HL-60/S4 treated with phorbol 12-myristate 13-acetate at 8.2 ng/mL for 4 days and 3 days (cell line): Measurements from ENCODE around the gene NUP98.
"Not testable (repeated sequence)": the region's sequence is repeated elsewhere in the genome, so short reads cannot be mapped to it uniquely, and the experiment has no call there.

Experiments
- in situ Hi-C: fragments of 300-500 bp; cut with MboI; formaldehyde crosslinking; loops from 2 replicates; pipeline ENCODE4 v1.15.0; 2022; ENCODE audit warnings: low sequenced_read_pairs

Gene NUP98

DNA sequence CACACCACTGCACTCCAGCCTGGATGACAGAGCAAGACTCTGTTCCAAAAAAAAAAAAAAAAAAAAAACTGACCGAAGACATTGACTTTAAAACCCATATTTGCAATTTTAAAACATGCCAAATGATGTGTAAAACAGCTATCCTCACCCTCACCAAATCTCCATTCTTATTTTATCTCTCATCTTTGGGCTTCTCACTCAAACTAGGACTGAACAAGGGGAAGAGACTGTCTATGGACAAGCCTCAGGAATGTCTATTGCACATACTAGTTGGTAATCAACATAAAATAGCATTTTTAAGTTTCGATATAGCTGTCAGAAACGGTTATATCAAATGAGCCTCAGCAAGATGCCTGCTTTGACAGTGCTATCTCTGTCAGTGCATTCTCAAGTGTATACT lies 118.3 kb downstream of the NUP98 start:
- in situ Hi-C loops = no loop called here

DNA sequence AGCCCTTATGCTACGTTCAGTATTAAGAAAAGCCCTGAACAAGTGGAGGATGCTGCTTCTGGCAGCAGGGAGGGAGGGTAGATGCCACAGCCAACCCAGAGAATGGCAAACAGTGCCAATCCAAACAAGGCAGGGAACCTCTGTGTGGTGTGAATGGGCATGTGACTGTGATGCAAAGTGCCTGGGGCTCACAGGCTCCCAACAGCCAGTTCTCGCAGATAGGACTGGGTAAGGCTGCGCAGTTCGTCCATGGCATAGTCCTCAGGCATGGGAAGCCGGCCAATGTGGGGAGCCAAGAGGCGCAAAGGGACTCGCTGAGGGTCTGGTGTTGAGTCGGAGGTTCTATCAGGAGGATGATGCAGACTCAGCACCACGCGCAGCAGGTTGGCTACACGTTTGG lies 121.4 kb downstream of the NUP98 start:
- in situ Hi-C loops = no loop called here

DNA sequence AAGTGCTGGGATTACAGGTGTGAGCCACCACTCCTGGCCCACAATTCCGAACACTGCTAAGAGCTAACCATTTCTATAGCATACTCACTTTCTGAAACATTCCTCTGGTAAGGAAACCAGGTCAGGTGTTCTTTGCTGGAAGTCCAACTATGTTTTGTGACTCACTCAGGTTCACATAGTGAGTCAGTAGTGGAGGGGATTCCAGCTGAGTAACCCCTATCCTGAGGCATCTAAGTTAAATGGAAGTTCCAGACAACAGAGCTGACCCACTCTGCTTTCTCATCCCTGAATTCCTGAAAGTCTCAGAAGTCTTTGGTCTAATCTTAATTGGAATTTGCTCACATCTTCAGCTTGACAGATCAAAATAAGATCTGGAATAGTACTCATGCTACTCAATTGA lies 123.2 kb downstream of the NUP98 start:
- in situ Hi-C loops = no loop called here

DNA sequence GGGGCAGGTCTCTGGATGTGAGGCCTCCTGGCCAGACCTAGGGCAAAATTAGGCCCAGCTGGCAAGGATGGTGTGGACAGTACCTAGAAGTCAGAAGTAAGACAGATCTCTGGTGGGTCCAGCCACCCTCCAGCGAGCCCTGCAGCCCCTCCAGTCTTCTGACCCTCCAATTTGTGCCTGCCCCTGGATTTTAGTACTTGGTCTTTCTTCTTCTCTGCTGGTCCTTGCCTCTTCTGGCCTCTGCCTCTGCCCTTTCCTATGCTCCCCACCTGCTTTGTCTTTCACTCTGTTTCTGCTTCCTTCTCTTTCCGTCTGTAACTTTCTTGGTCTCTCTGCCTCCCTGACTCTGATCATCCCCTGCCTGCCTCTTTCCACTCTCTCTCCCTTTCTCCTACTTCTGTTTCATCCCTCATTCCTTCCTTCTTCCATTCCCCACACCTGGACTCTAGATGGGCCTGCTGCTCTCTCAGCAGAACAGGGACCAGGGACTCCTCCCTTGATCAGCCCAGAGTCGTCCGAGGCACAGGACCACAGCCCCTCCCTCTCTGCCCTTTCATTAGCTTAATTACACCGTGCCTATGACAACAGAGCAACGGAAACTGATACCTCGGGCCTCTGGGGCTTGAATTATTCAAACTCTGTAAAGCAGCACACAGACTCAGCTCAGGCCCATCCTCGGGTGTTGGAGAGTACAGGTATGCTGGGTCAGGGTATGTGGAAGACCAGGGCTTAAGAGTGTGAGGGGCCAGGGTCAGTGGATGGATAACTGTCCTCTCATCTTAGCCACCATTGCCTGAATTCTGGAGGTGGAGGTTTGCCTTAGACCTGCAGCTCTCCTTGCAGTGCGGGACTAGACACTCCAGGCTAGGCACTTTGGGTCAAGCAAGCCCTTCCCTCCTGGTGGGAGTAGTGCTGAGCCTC lies 125.8 kb downstream of the NUP98 start, which contains the start of gene CHRNA10:
TSS of gene CHRNA10 (minus strand) at position 51 of the 921 bp plus-strand sequence. CDS start 72 bp downstream, outside the sequence.
- in situ Hi-C loops = no loop called here

- in situ Hi-C loops = no loop called here
Observed at GRCh38 chr11:3669742-3670183, 127.6 kb downstream of the NUP98 start.

DNA sequence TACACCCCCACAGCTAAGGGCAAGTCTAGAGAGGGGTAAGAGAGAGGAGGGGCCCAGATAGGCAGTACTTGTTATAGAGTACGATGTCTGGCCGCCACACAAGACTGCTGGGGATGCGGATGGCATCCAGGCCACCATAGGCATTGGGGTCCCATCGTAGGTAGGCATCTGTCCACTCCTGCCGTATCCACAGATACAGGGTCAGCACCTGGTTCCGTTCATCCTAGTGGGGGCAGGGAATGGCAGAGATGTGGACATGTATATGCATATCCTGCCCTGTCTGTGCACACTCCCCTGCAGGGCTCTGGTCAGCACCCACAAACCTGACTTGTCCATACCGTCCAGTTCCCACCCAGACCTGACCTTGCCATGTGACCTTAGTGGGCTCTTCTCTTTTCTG lies 128.2 kb downstream of the NUP98 start:
- in situ Hi-C loops = no loop called here

DNA sequence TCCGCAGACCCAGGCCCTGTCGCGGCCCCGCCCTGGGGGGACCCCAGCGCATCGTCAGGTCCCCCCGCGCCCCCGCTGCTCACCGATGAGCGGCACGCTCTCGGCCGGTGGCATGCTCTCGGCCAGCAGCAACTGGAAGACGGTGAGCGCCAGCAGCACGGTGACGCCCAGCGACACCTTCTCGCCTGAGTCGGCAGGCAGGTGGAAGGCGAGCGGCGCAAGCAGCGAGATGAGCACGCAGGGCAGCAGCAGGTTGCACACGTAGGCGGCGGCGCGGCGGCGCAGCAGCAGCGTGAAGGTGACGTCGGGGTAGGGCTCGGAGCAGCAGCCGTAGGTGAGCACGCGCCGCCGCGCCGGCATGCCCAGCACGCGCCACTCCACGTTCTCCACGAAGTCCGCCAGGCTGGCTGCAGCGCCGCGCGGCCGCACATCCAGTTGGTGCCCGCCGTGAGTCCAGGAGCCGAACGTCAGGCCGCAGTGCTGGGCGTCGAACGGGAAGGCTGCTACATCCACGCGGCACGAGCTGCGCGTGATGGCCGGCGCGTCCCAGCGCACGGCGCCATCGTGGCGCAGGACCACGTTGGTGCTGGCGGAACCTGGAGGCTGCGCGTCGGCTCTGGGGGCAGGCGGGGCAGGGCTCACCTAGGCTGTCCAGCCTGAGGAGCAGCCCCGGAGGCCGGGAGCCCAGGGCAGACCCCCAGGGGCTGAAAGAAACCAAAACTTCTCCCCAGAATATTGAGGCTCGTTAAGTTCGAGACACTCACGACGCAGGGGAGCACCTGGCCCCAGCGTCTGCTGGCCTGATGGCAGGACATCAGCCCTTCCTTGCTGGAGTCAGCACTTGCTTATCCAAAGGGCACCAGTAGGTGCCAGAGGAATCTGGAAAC lies 130.0 kb downstream of the NUP98 start:
- in situ Hi-C loops = no loop called here

GRCh38 chr11:3666023-3666530 lies 131.3 kb downstream of the NUP98 start:
- in situ Hi-C loops = no loop called here

- in situ Hi-C loops = no loop called here
Observed at GRCh38 chr11:3665336-3666022, 131.9 kb downstream of the NUP98 start.

GRCh38 chr11:3664032-3664630 lies 133.2 kb downstream of the NUP98 start:
- in situ Hi-C loops = no loop called here

- in situ Hi-C loops = no loop called here
Observed at GRCh38 chr11:3662856-3663255, 134.5 kb downstream of the NUP98 start.

GRCh38 chr11:3660960-3661359 lies 136.4 kb downstream of the NUP98 start:
- in situ Hi-C loops = no loop called here

DNA sequence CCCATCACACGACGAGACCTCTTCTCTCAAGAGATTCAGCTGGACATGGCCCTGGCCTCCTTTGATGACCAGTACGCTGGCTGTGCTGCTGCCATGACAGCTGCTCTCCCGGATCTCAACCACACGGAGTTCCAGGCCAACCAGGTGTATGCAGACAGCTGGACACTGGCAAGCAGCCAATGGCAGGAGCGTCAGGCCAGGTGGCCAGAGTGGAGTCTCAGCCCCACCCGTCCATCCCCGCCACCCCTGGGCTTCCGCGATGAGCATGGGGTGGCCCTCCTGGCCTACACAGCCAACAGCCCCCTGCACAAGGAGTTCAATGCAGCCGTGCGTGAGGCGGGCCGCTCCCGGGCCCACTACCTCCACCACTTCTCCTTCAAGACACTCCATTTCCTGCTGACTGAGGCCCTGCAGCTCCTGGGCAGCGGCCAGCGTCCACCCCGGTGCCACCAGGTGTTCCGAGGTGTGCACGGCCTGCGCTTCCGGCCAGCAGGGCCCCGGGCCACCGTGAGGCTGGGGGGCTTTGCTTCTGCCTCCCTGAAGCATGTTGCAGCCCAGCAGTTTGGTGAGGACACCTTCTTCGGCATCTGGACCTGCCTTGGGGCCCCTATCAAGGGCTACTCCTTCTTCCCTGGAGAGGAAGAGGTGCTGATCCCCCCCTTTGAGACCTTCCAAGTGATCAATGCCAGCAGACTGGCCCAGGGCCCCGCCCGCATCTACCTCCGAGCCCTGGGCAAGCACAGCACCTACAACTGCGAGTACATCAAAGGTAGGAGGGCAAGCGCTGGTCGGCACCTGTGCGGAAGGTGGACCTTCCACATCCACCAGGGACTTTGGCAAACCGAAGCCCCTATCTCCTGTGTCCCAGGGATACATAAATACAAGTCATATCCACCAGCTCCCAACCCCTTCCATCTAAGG lies 137.5 kb downstream of the NUP98 start:
- in situ Hi-C loops = no loop called here

DNA sequence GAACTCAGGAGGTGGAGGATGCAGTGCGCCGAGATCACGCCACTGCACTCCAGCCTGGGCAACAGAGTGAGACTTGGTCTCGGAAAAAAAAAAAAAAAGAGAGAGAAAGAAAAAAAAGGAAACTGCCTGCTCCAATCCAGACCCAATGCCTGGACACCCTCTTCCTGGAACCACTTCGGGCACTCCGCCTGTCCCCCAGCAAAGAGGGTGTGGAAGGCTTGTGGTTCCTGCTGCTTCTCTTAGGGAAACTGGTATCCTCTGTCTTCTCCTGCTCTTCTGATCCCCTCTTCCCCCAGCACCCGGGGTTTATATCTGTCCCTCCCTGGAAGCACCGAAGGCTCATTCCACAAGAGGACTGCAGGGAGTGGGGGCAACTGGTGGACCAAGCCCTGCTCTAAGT lies 139.1 kb downstream of the NUP98 start:
- in situ Hi-C loops = no loop called here

- in situ Hi-C loops = not testable (repeated sequence)
Observed at GRCh38 chr11:3657331-3657730, 140.0 kb downstream of the NUP98 start.

DNA sequence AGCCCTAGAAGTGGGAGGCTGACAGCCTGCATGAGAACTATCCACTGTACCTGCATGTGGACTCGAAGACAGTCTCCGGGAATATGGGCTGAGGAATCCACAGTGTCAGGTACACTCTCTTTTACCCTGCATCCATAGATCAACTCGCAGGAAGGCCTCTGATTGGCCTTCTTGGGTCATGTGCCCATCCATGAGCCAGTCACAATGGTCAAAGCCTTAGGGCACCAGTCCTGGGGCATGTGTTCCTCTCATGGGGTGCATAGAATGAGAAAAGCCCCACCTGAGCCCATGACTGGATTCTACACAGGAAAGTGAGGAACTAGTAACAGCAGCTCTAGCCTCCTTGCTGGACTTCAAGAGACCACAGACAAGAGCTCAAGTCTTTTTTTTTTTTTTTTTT lies 141.8 kb downstream of the NUP98 start:
- in situ Hi-C loops = no loop called here

DNA sequence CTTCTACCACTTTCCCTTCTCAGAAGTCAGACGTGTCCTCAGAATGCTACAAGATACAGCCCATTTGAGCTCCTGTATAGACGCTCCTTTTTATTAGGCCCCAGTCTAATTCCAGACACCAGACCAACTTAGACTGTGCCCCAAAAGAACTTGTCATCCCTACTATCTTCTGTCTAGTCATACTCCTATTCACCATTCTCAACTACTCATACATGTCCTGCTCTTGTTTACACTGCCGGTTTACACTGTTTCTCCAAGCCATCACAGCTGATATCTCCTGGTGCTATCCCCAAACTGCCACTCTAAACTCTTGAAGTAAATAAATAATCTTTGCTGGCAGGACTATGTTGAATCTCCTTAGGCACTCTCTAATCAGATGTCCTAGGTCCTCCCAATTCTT lies 144.8 kb downstream of the NUP98 start:
- in situ Hi-C loops = not testable (repeated sequence)

DNA sequence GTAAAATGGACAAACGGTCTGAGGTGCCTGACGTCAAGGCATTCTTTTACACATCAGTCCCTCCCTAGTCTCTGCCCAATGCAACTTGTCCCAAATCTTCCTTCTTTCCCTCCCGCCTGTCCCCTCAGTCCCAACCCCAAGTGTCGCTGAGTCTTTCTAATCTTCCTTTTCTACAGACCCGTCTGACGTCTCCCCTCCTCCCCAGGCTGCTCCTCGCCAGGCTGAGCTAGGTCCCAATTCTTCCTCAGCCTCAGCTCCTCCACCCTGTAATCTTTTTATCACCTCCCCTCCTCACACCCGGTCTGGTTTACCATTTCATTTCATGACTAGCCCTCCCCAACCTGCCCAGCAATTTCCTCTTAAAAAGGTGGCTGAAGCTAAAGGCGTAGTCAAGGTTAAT lies 148.0 kb downstream of the NUP98 start:
- in situ Hi-C loops = not testable (repeated sequence)

GRCh38 chr11:3648843-3649242 lies 148.5 kb downstream of the NUP98 start:
- in situ Hi-C loops = not testable (repeated sequence)
